Subcutaneous abdominal adipose tissue (tissue), 5 donors: ENCODE data around the gene SPDYC.
A peak's percentile ranks its signal among the peaks of the same experiment; 100 is the strongest.

ENCODE experiments used
- H3K27ac ChIP-seq: one replicate; pipeline ENCODE4 v1.7.0; 2013; ENCODE audit warnings: low read depth, mild to moderate bottlenecking, inconsistent platforms, low read length, moderate library complexity
- H3K27me3 ChIP-seq, 5 donors: one replicate each; pipeline ENCODE4 v1.7.0; 2013; ENCODE audit warnings: low read length in 5 of 5, inconsistent platforms in 1 of 5; ENCODE audit not compliant: control insufficient read depth in 5 of 5, insufficient read depth in 4 of 5
- H3K36me3 ChIP-seq, 5 donors: one replicate each; pipeline ENCODE4 v1.7.0; 2013; ENCODE audit warnings: low read length in 5 of 5; ENCODE audit not compliant: control insufficient read depth in 5 of 5, insufficient read depth in 5 of 5
- H3K4me1 ChIP-seq, 5 donors: one replicate each; pipeline ENCODE4 v1.7.0; 2013; ENCODE audit warnings: low read length in 5 of 5, mild to moderate bottlenecking in 3 of 5, moderate library complexity in 1 of 5; ENCODE audit not compliant: control insufficient read depth in 5 of 5, insufficient read depth in 5 of 5
- H3K4me3 ChIP-seq, 5 donors: one replicate each; pipeline ENCODE4 v1.7.0; 2013; ENCODE audit warnings: low read length in 5 of 5, low read depth in 1 of 5
- H3K9ac ChIP-seq, 5 donors: one replicate each; pipeline ENCODE4 v1.7.0; 2013; ENCODE audit warnings: low read length in 5 of 5, mild to moderate bottlenecking in 4 of 5, moderate library complexity in 3 of 5
- H3K9me3 ChIP-seq, 5 donors: one replicate each; pipeline ENCODE4 v1.7.0; 2013; ENCODE audit warnings: low read length in 5 of 5; ENCODE audit not compliant: control insufficient read depth in 5 of 5
- donor health status: healthy.
- donor health status: healthy.
- donor health status: healthy.
- donor health status: healthy.
- donor health status: healthy.

SPDYC gene

GRCh38 chr11:65150509-65151299 lies 19.3 kb upstream of the SPDYC start:
- Histone ChIP-seq H3K4me3 (peak overlapping the region in 1 of 5 donors; percentile 22), H3K4me1 (peaks cover 0 to 11% (median 8%) of the 10 kb centered on the region in 5 donors), H3K9me3 (peaks cover 0 to 4% (median 0%) of the 10 kb centered on the region in 5 donors), H3K27me3 (no peaks in the 10 kb centered on the region), H3K9ac (peak overlapping the region in 1 of 5 donors; percentile 18), H3K36me3 (no peaks in the 10 kb centered on the region), H3K27ac (no peak overlapping the region)

- Histone ChIP-seq H3K36me3 (no peaks in the 10 kb centered on the region), H3K4me3 (no peak overlapping the region), H3K9ac (no peak overlapping the region), H3K4me1 (peaks cover 0 to 11% (median 8%) of the 10 kb centered on the region in 5 donors), H3K9me3 (peaks cover 0 to 4% (median 0%) of the 10 kb centered on the region in 5 donors), H3K27me3 (no peaks in the 10 kb centered on the region), H3K27ac (no peak overlapping the region)
These were observed 18.6 kb upstream of the SPDYC start for GRCh38 chr11:65151331-65151899.

GRCh38 chr11:65152122-65152521 lies 17.9 kb upstream of the SPDYC start:
- H3K27me3 ChIP-seq = no peaks in the 10 kb centered on the region
- H3K4me3 ChIP-seq = no peak overlapping the region
- no peak overlapping the region for H3K27ac ChIP-seq
- H3K4me1 ChIP-seq = peaks cover 0 to 11% (median 8%) of the 10 kb centered on the region in 5 donors
- no peaks in the 10 kb centered on the region for H3K36me3 ChIP-seq
- H3K9me3 ChIP-seq = peaks cover 0 to 3% (median 0%) of the 10 kb centered on the region in 5 donors
- no peak overlapping the region for H3K9ac ChIP-seq

- Histone ChIP-seq H3K9me3 (no peaks in the 10 kb centered on the region), H3K9ac (no peak overlapping the region), H3K4me1 (no peaks in the 10 kb centered on the region), H3K4me3 (no peak overlapping the region), H3K36me3 (no peaks in the 10 kb centered on the region), H3K27ac (no peak overlapping the region), H3K27me3 (no peaks in the 10 kb centered on the region)
These were observed 13.8 kb upstream of the SPDYC start for GRCh38 chr11:65156256-65156655.

DNA sequence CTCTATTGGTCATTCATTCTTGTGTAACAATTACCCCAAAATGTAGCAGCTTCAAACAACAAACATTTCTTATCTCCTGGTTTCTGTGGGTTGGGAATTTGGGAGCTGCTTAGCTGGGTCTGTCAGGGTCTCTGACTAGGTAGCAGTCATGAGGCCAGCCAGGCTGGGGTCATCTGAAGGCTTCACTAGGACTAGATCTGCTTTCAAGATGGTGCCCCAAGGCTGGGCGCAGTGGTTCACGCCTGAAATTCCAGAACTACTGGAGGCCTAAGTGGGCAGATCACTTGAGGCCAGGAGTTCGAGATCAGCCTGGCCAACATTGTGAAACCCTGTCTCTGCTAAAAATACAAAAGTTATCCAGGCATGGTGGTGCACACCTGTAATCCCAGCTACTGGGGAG lies 13.1 kb upstream of the SPDYC start:
- no peaks in the 10 kb centered on the region for H3K27me3 ChIP-seq
- no peaks in the 10 kb centered on the region for H3K4me1 ChIP-seq
- H3K36me3 ChIP-seq = no peaks in the 10 kb centered on the region
- H3K27ac ChIP-seq = no peak overlapping the region
- H3K9ac ChIP-seq = no peak overlapping the region
- no peak overlapping the region for H3K4me3 ChIP-seq
- no peaks in the 10 kb centered on the region for H3K9me3 ChIP-seq

- H3K27me3 ChIP-seq = no peaks in the 10 kb centered on the region
- no peaks in the 10 kb centered on the region for H3K9me3 ChIP-seq
- no peak overlapping the region for H3K9ac ChIP-seq
- no peak overlapping the region for H3K27ac ChIP-seq
- no peaks in the 10 kb centered on the region for H3K4me1 ChIP-seq
- H3K36me3 ChIP-seq = no peaks in the 10 kb centered on the region
- H3K4me3 ChIP-seq = no peak overlapping the region
These were observed 12.7 kb upstream of the SPDYC start for GRCh38 chr11:65157336-65157735.

GRCh38 chr11:65159012-65159411 lies 11.0 kb upstream of the SPDYC start:
- H3K36me3 ChIP-seq = no peaks in the 10 kb centered on the region
- no peak overlapping the region for H3K27ac ChIP-seq
- H3K9ac ChIP-seq = no peak overlapping the region
- no peaks in the 10 kb centered on the region for H3K27me3 ChIP-seq
- no peaks in the 10 kb centered on the region for H3K4me1 ChIP-seq
- H3K4me3 ChIP-seq = no peak overlapping the region
- no peaks in the 10 kb centered on the region for H3K9me3 ChIP-seq

- Histone ChIP-seq H3K4me1 (peaks cover 0 to 6% (median 0%) of the 10 kb centered on the region in 5 donors), H3K36me3 (no peaks in the 10 kb centered on the region), H3K27ac (no peak overlapping the region), H3K9ac (no peak overlapping the region), H3K27me3 (no peaks in the 10 kb centered on the region), H3K4me3 (no peak overlapping the region), H3K9me3 (no peaks in the 10 kb centered on the region)
These were observed 9.4 kb upstream of the SPDYC start for GRCh38 chr11:65160643-65161042.

DNA sequence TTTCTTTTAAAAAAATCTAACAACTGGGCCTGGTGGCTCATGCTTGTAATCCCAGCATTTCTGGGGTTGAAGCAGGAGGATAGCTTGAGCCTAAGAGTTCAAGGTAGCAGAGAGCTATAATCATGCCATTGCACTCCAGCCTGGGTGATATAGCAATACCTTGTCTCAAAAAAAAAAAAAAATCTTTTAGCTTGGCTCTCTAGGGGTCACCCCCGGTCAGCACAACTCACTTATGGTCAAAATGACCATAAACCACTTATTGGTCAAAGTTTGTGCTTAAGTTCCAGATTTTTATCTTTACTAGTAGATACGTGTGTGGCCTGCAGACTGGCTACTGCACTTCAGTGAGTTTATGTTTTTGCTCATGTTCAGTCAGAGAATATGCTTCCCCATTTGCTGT lies 6.3 kb upstream of the SPDYC start:
- H3K4me3 ChIP-seq = no peak overlapping the region
- no peak overlapping the region for H3K27ac ChIP-seq
- peaks cover 0 to 11% (median 3%) of the 10 kb centered on the region in 5 donors for H3K4me1 ChIP-seq
- no peaks in the 10 kb centered on the region for H3K27me3 ChIP-seq
- no peak overlapping the region for H3K9ac ChIP-seq
- H3K36me3 ChIP-seq = no peaks in the 10 kb centered on the region
- no peaks in the 10 kb centered on the region for H3K9me3 ChIP-seq
